K562 (cell line): ENCODE data around the gene ALDH5A1. TPM values are rescaled to one million over a fixed set of nuclear protein-coding genes. Genes with fewer than 3 reads are reported as not detected.

Experiments
- CBX1 ChIP-seq: sonication (generic); IDR thresholded peaks from 2 replicates; pipeline ENCODE4 v1.6.1; 2016; ENCODE audit warnings: antibody characterized with exemption, low read depth, mild to moderate bottlenecking
- CREB3 ChIP-seq: fragments of 450-650 bp; conservative IDR thresholded peaks from 2 replicates; pipeline ENCODE4 v1.6.1; 2016; ENCODE audit warnings: missing genetic modification characterization, low read depth, mild to moderate bottlenecking, missing compliant biosample characterization, moderate library complexity
- CTCF ChIP-seq, 3 experiments: IDR thresholded peaks in 2 of 3; conservative IDR thresholded peaks in 1 of 3; 2 replicates each; pipeline ENCODE4 v1.5.1; 2011 to 2012; ENCODE audit warnings: low read length in 3 of 3, mild to moderate bottlenecking in 3 of 3, control low read depth in 2 of 3, improper control_type of control experiment in 1 of 3, inconsistent platforms in 1 of 3, low read depth in 1 of 3, mixed read lengths in 1 of 3, moderate library complexity in 1 of 3; ENCODE audit not compliant: insufficient read depth in 2 of 3
- E2F3 ChIP-seq: fragments of 250-450 bp; sonication (Bioruptor Pico); IDR thresholded peaks from 2 replicates; pipeline ENCODE4 v1.4.0; 2020; ENCODE audit warnings: mild to moderate bottlenecking
- EHMT2 ChIP-seq: fragments of 450-650 bp; IDR thresholded peaks from 2 replicates; pipeline ENCODE4 v1.6.1; 2018; ENCODE audit warnings: antibody characterized with exemption
- LEF1 ChIP-seq: fragments of 450-650 bp; IDR thresholded peaks from 2 replicates; pipeline ENCODE4 v1.6.1; 2016; ENCODE audit warnings: mild to moderate bottlenecking
- MYC ChIP-seq, 2 experiments: fragments of 250-450 bp in 1 of 2; sonication (Bioruptor Pico) in 1 of 2; IDR thresholded peaks; 2 replicates each; pipeline versions ENCODE4 v1.5.1 to v1.6.1; 2012 to 2021; ENCODE audit warnings: low read depth in 2 of 2, borderline replicate concordance in 1 of 2, improper control_type of control experiment in 1 of 2, low read length in 1 of 2, mild to moderate bottlenecking in 1 of 2, moderate library complexity in 1 of 2
- NR2F6 ChIP-seq: fragments of 450-650 bp; formaldehyde crosslinking; IDR thresholded peaks from 2 replicates; pipeline ENCODE4 v1.4.0; 2020; ENCODE audit warnings: mild to moderate bottlenecking
- TAF1 ChIP-seq: IDR thresholded peaks from 2 replicates; pipeline ENCODE4 v1.6.1; 2011; ENCODE audit warnings: mild to moderate bottlenecking, low read length, moderate library complexity; ENCODE audit not compliant: insufficient read depth, control insufficient read depth, severe bottlenecking; ENCODE audit errors: extremely low read depth
- TCF3 ChIP-seq: sonication (generic); formaldehyde crosslinking; IDR thresholded peaks from 2 replicates; pipeline ENCODE4 v1.4.0; 2020; ENCODE audit warnings: mild to moderate bottlenecking, missing genetic modification reagents
- ZBTB49 ChIP-seq: sonication (generic); formaldehyde crosslinking; IDR thresholded peaks from 2 replicates; pipeline ENCODE4 v1.8.0; 2022; ENCODE audit warnings: missing genetic modification reagents, mild to moderate bottlenecking, borderline replicate concordance
- ZNF395 ChIP-seq: fragments of 200-800 bp; sonication (Bioruptor generic); IDR thresholded peaks from 2 replicates; pipeline ENCODE4 v1.6.1; 2017; ENCODE audit warnings: missing genetic modification characterization, missing compliant biosample characterization
- ZNF592 ChIP-seq: fragments of 450-650 bp; IDR thresholded peaks from 2 replicates; pipeline ENCODE4 v1.6.1; 2017; ENCODE audit warnings: antibody characterized with exemption, mild to moderate bottlenecking
- ZNF75A ChIP-seq: fragments of 450-650 bp; formaldehyde crosslinking; IDR thresholded peaks from 2 replicates; pipeline ENCODE4 v1.4.0; 2020; ENCODE audit warnings: mild to moderate bottlenecking
- polyA plus RNA-seq, 8 experiments: library from polyadenylated mRNA; depleted of rRNA in 4 of 8; stranded (reverse) in 5 of 8; unstranded in 3 of 8; fragments of >200 nt; fragmentation: Nextera tagmentation in 2 of 8; fragmentation: Illumina TruSeq in 1 of 8; extraction: Ambion mirVana in 2 of 8; extraction: Trizol in 1 of 8; gene quantifications; 2 replicates each; pipeline versions ENCODE4 v1.2.1 to v1.2.3, GENCODE V29; 2011 to 2014; ENCODE audit warnings: inconsistent platforms in 1 of 8, missing spikeins in 1 of 8
- total RNA-seq, 7 experiments: library from RNA; depleted of rRNA in 6 of 7; stranded (reverse); fragments of >200 nt in 6 of 7; fragmentation: Illumina TruSeq in 2 of 7; extraction: Trizol in 2 of 7; gene quantifications; 2 replicates each; pipeline versions ENCODE4 v1.2.1 to v1.2.3, GENCODE V29; 2011 to 2021; ENCODE audit warnings: low replicate concordance in 1 of 7

Gene ALDH5A1
- total and polyA plus RNA-seq, 9 of the 15 experiments (the other 6 are each of a cell fraction or from before 2014, with no cell fraction given): 2.2 to 19.7 (median 9.5) TPM

- TF ChIP-seq ZNF592: peak; percentile 50; the same call in 1 of the 2 replicates
- no peak for TF ChIP-seq TCF3 (CRISPR knock-in tag)
- no peak for TF ChIP-seq TAF1
- TF ChIP-seq MYC (IDR thresholded peaks at IDR 0.05; ENCODE audit: low read depth, low read length): no peak
- TF ChIP-seq MYC (CRISPR knock-in tag; IDR thresholded peaks at IDR 0.05; ENCODE audit: borderline replicate concordance, low read depth): no peak
- TF ChIP-seq E2F3 (CRISPR knock-in tag): no peak
- TF ChIP-seq ZNF75A: 0 out of 2 replicates have a peak, but pooled peaks have one; percentile 48
- no peak for TF ChIP-seq ZBTB49 (CRISPR knock-in tag)
- peak; percentile 78 for TF ChIP-seq CREB3 (tag)
- TF ChIP-seq LEF1: no peak
- TF ChIP-seq EHMT2: no peak
- no peak for TF ChIP-seq NR2F6
- TF ChIP-seq CTCF (IDR thresholded peaks at IDR 0.05 in 2 of 3, conservative IDR thresholded peaks at IDR 0.05 in 1 of 3; ENCODE audit: insufficient read depth in 2 of 3, low read depth in 1 of 3, low read length in 3 of 3): peak in 1 of 3 experiments; percentile 32; a peak in 1 of 6 replicates
- TF ChIP-seq ZNF395 (CRISPR knock-in tag): peak; percentile 73; the same call in 1 of the 2 replicates
- TF ChIP-seq CBX1: no peak
Observed at GRCh38 chr6:24493945-24494820, 586 bp upstream of the ALDH5A1 start (continued).
